Uterus (tissue), 4 donors: ENCODE measurements around the gene STT3B. TPM values are rescaled to one million over a fixed set of nuclear protein-coding genes. Genes with fewer than 3 reads are reported as not detected.

Experiments used
- DNase-seq, 2 donors: peaks; one replicate each; pipeline ENCODE4 v3.0.0-alpha.2; 2019 to 2020
- H3K27ac ChIP-seq, 2 donors: fragments of 200-600 bp; sonication (generic); 1 replicate in 1 of 2; 2 replicates in 1 of 2; pipeline ENCODE4 v1.5.1; 2016 to 2018
- H3K27me3 ChIP-seq, 2 donors: fragments of 200-600 bp; sonication (generic); one replicate each; pipeline ENCODE4 v1.5.1; 2018 to 2019; ENCODE audit warnings: control low read depth in 1 of 2
- H3K36me3 ChIP-seq, 2 donors: fragments of 200-600 bp; sonication (generic); one replicate each; pipeline ENCODE4 v1.5.1; 2019; ENCODE audit warnings: control low read depth in 1 of 2
- H3K4me1 ChIP-seq, 2 donors: fragments of 200-600 bp; sonication (generic); one replicate each; pipeline ENCODE4 v1.5.1; 2018 to 2019; ENCODE audit warnings: control low read depth in 1 of 2
- H3K4me3 ChIP-seq, 2 donors: fragments of 200-600 bp; sonication (generic); 1 replicate in 1 of 2; 2 replicates in 1 of 2; pipeline ENCODE4 v1.5.1; 2018 to 2019; ENCODE audit warnings: mild to moderate bottlenecking in 1 of 2
- H3K9me3 ChIP-seq, 2 donors: fragments of 200-600 bp; sonication (generic); one replicate each; pipeline ENCODE4 v1.5.1; 2019; ENCODE audit warnings: control low read depth in 1 of 2
- POLR2A ChIP-seq, 2 donors: fragments of 450-650 bp; IDR thresholded peaks; one replicate each; pipeline ENCODE4 v1.6.1; 2016; ENCODE audit warnings: antibody characterized with exemption in 2 of 2, mild to moderate bottlenecking in 1 of 2, moderate library complexity in 1 of 2
- intact Hi-C: fragments of 100-400 bp; cut with DNase I; formaldehyde crosslinking; loops from one replicate; pipeline ENCODE4 v1.15.1; 2023; ENCODE audit warnings: low total_unique reads
- total RNA-seq, 4 donors: library from RNA; depleted of rRNA in 3 of 4; stranded (reverse); fragments of >200 nt in 3 of 4; gene quantifications; one replicate each; pipeline versions ENCODE4 v1.1.0 to v1.2.4, GENCODE V29; 2014 to 2023
- TF ChIP-seq, protein P1 (sequence below), 4 experiments: fragments of 200-600 bp in 2 of 4; fragments of 450-650 bp in 2 of 4; sonication (generic) in 2 of 4; IDR thresholded peaks; one replicate each; pipeline ENCODE4 v1.5.1; 2016 to 2019; ENCODE audit warnings: antibody characterized with exemption in 4 of 4, mild to moderate bottlenecking in 2 of 4, moderate library complexity in 1 of 4
- donor health status: DM: yes; HTN: yes; CAD: no.

STT3B gene
- total RNA-seq, 4 donors from 2014 or later: 57.1 to 233 (median 96.0) TPM

DNA sequence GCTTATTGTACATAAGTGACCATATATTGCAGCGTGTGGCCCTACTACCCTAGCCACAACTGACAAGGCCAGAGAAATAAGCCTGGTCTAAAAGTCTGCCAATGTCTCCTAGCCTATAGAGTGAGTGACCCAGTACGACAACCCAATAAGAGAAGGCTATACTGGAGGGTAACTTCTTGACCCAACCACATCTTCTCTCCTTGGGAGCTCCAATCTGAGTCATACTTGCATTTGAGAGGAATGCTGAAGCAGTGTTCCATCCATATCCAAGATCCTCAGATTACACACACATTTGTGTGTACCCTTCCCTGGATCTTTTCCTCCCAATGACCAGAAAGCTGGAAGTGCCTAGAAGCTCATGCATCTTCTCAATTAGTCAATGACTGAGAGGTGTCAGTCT, 11.3 kb upstream of the STT3B start:
- no peak for TF ChIP-seq POLR2A (IDR thresholded peaks at IDR 0.05)
- TF ChIP-seq, protein P1, sequence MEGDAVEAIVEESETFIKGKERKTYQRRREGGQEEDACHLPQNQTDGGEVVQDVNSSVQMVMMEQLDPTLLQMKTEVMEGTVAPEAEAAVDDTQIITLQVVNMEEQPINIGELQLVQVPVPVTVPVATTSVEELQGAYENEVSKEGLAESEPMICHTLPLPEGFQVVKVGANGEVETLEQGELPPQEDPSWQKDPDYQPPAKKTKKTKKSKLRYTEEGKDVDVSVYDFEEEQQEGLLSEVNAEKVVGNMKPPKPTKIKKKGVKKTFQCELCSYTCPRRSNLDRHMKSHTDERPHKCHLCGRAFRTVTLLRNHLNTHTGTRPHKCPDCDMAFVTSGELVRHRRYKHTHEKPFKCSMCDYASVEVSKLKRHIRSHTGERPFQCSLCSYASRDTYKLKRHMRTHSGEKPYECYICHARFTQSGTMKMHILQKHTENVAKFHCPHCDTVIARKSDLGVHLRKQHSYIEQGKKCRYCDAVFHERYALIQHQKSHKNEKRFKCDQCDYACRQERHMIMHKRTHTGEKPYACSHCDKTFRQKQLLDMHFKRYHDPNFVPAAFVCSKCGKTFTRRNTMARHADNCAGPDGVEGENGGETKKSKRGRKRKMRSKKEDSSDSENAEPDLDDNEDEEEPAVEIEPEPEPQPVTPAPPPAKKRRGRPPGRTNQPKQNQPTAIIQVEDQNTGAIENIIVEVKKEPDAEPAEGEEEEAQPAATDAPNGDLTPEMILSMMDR (IDR thresholded peaks at IDR 0.05): no peak
- intact Hi-C loops: no loop called here
- Histone ChIP-seq H3K27me3 (no peaks in the 10 kb centered on the region), H3K9me3 (no peaks in the 10 kb centered on the region), H3K36me3 (no peaks in the 10 kb centered on the region), H3K4me1 (no peaks in the 10 kb centered on the region), H3K27ac (no peak overlapping the region), H3K4me3 (no peak overlapping the region)
- DNase-seq: no peak

DNA sequence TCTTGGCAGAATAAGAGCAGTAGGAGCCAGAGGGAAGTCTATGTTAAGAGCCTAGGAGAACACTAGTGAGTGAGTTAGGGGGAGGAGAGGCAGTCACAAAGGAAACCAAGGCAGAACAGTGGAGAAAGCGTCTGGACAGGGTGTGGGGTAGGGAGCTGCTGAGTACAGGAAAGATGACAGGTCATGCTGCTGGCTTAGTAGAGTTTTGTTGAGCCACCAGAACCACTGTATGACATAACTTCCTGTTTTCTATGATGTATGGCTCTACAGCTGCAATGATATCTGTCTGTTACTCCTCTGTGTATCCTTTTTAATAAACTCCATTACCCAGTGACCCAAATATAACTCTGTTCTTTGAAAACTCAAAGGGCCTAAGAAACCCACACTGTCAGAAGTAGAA, 10.6 kb upstream of the STT3B start:
- Histone ChIP-seq H3K4me3 (no peak overlapping the region), H3K9me3 (no peaks in the 10 kb centered on the region), H3K36me3 (no peaks in the 10 kb centered on the region), H3K27ac (no peak overlapping the region), H3K4me1 (no peaks in the 10 kb centered on the region), H3K27me3 (no peaks in the 10 kb centered on the region)
- TF ChIP-seq POLR2A (IDR thresholded peaks at IDR 0.05): no peak
- TF ChIP-seq, protein P1 (IDR thresholded peaks at IDR 0.05): no peak
- intact Hi-C loops: no loop called here
- DNase-seq: no peak

DNA sequence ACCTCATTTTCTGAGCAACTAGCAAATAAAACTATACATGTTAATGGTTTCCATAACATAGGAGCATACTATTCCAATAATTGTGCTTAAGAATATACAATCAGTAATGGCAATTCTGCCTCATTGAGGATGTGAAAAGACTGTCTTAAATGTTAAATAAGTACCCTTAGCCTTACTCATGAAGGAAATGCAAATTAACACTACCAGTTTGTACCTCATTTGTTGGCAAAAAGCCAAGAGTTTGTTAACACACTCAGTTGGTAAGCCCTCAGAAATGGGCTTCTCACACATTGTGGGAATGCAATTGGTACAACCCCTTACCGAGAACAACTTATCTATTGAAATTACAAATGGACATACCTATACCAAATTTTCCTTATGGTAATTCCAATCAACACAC, 9.2 kb upstream of the STT3B start:
- H3K27me3 ChIP-seq: no peaks in the 10 kb centered on the region
- no peak for TF ChIP-seq POLR2A (IDR thresholded peaks at IDR 0.05)
- TF ChIP-seq, protein P1 (IDR thresholded peaks at IDR 0.05): no peak
- intact Hi-C loops: no loop called here
- H3K9me3 ChIP-seq: no peaks in the 10 kb centered on the region
- no peaks in the 10 kb centered on the region for H3K36me3 ChIP-seq
- DNase-seq: no peak
- no peak overlapping the region for H3K4me3 ChIP-seq
- no peaks in the 10 kb centered on the region for H3K4me1 ChIP-seq
- H3K27ac ChIP-seq: no peak overlapping the region

DNA sequence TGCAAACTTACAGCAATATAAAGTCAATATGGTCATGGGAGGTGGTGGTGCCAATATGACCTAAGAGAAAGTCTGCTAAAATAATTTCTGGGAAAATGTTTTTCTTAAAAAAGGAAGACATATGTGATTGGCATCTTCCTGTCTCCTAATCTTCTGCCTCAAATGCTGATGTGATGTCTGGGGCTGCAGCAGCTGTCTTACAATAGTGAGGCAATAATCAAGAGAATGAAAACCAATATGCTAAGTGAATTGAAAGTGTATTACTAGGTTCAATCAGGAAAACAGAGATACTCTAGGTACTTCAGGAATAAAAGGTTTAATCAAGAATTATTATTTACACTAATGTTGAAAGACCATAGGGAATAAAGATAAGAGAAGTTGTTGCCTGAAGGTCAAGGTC, 7.2 kb upstream of the STT3B start:
- Histone ChIP-seq H3K27ac (no peak overlapping the region), H3K36me3 (no peaks in the 10 kb centered on the region), H3K9me3 (no peaks in the 10 kb centered on the region), H3K4me3 (no peak overlapping the region), H3K4me1 (no peaks in the 10 kb centered on the region), H3K27me3 (no peaks in the 10 kb centered on the region)
- intact Hi-C loops: no loop called here
- no peak for DNase-seq
- no peak for TF ChIP-seq POLR2A (IDR thresholded peaks at IDR 0.05)
- TF ChIP-seq, protein P1 (IDR thresholded peaks at IDR 0.05): no peak

DNA sequence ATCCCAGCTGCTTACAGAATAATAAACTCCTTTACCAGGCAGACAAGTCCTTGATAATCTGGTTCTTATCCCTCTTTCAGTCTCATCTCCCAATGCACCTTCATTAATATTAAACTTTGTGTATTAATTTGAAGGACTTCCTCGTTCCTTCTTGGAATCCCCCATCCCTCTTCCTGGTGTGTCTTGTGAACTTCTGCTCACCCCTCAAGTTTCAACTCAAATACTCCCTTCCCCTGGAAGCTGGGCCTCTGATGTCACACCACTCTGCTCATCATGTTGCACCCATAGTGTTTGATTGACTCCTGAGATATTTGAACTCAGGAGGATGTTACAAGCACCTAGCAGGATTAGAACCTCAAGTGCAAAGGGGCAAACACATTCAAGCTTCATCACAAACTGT, 3.3 kb upstream of the STT3B start:
- intact Hi-C loops: no loop called here
- H3K4me1 ChIP-seq: peaks cover 0 to 3% of the 10 kb centered on the region in 2 donors
- H3K36me3 ChIP-seq: no peaks in the 10 kb centered on the region
- H3K27me3 ChIP-seq: no peaks in the 10 kb centered on the region
- no peak overlapping the region for H3K27ac ChIP-seq
- no peak for DNase-seq
- H3K4me3 ChIP-seq: no peak overlapping the region
- H3K9me3 ChIP-seq: no peaks in the 10 kb centered on the region
- TF ChIP-seq POLR2A (IDR thresholded peaks at IDR 0.05): no peak
- TF ChIP-seq, protein P1 (IDR thresholded peaks at IDR 0.05): no peak
